HepG2 (cell line): ENCODE data around the gene GRIN3B. TPM values are rescaled to one million over a fixed set of nuclear protein-coding genes. Genes with fewer than 3 reads are reported as not detected.

Experiments
- ARID3A ChIP-seq: IDR thresholded peaks from 2 replicates; pipeline ENCODE4 v1.6.1; 2012; ENCODE audit warnings: low read depth, low read length, improper control_type of control experiment
- ATF3 ChIP-seq: sonication (generic); formaldehyde crosslinking; IDR thresholded peaks from 2 replicates; pipeline ENCODE4 v1.4.0; 2020; ENCODE audit warnings: missing genetic modification reagents
- DPF2 ChIP-seq: sonication (generic); formaldehyde crosslinking; IDR thresholded peaks from 2 replicates; pipeline ENCODE4 v1.4.0; 2020; ENCODE audit warnings: mild to moderate bottlenecking, low read depth, missing genetic modification reagents, borderline replicate concordance
- E2F1 ChIP-seq: sonication (generic); formaldehyde crosslinking; IDR thresholded peaks from 2 replicates; pipeline ENCODE4 v1.5.0; 2020; ENCODE audit warnings: missing genetic modification reagents
- FOXK2 ChIP-seq: fragments of 450-650 bp; IDR thresholded peaks from 2 replicates; pipeline ENCODE4 v1.6.1; 2016
- GATAD1 ChIP-seq: IDR thresholded peaks from 2 replicates; pipeline ENCODE4 v1.6.1; 2016; ENCODE audit warnings: missing genetic modification reagents, missing compliant biosample characterization
- KLF9 ChIP-seq: IDR thresholded peaks from 2 replicates; pipeline ENCODE4 v1.6.1; 2016; ENCODE audit warnings: low read depth
- NFAT5 ChIP-seq: sonication (generic); formaldehyde crosslinking; IDR thresholded peaks from 2 replicates; pipeline ENCODE4 v1.4.0; 2020; ENCODE audit warnings: missing genetic modification reagents
- NFRKB ChIP-seq: fragments of 450-650 bp; IDR thresholded peaks from 2 replicates; pipeline ENCODE4 v1.6.1; 2017
- RFX3 ChIP-seq: IDR thresholded peaks from 2 replicates; pipeline ENCODE4 v1.6.1; 2016; ENCODE audit warnings: missing biosample characterization, missing genetic modification reagents
- RXRA ChIP-seq: sonication (generic); formaldehyde crosslinking; IDR thresholded peaks from 2 replicates; pipeline ENCODE4 v1.5.1; 2020; ENCODE audit warnings: missing genetic modification reagents
- SALL2 ChIP-seq: sonication (generic); formaldehyde crosslinking; IDR thresholded peaks from 2 replicates; pipeline ENCODE4 v1.8.1; 2023; ENCODE audit warnings: mild to moderate bottlenecking, missing genetic modification reagents, inconsistent platforms
- SATB2 ChIP-seq: sonication (generic); formaldehyde crosslinking; IDR thresholded peaks from 2 replicates; pipeline ENCODE4 v1.5.0; 2020; ENCODE audit warnings: missing genetic modification reagents
- SIN3A ChIP-seq: IDR thresholded peaks from 2 replicates; pipeline ENCODE4 v1.6.1; 2011; ENCODE audit warnings: low read depth, mild to moderate bottlenecking, control low read depth, low read length, borderline replicate concordance
- ZKSCAN5 ChIP-seq: sonication (generic); formaldehyde crosslinking; IDR thresholded peaks from 2 replicates; pipeline ENCODE4 v1.5.1; 2020; ENCODE audit warnings: mild to moderate bottlenecking, missing genetic modification reagents
- ZNF143 ChIP-seq: sonication (generic); formaldehyde crosslinking; IDR thresholded peaks from 2 replicates; pipeline ENCODE4 v1.4.0; 2020; ENCODE audit warnings: missing genetic modification reagents
- ZNF160 ChIP-seq: sonication (generic); formaldehyde crosslinking; IDR thresholded peaks from 2 replicates; pipeline ENCODE4 v1.8.0; 2022; ENCODE audit warnings: mild to moderate bottlenecking, inconsistent platforms, missing genetic modification reagents
- ZNF234 ChIP-seq: sonication (generic); formaldehyde crosslinking; conservative IDR thresholded peaks from 2 replicates; pipeline ENCODE4 v1.5.1; 2020; ENCODE audit warnings: mild to moderate bottlenecking, missing genetic modification reagents
- ZNF337 ChIP-seq: sonication (generic); formaldehyde crosslinking; IDR thresholded peaks from 2 replicates; pipeline ENCODE4 v1.5.1; 2020; ENCODE audit warnings: missing genetic modification reagents, low read depth, mild to moderate bottlenecking, borderline replicate concordance
- ZNF367 ChIP-seq: sonication (generic); formaldehyde crosslinking; IDR thresholded peaks from 2 replicates; pipeline ENCODE4 v1.4.0; 2020; ENCODE audit warnings: missing genetic modification reagents, borderline replicate concordance
- ZNF850 ChIP-seq: sonication (generic); formaldehyde crosslinking; conservative IDR thresholded peaks from 2 replicates; pipeline ENCODE4 v1.9.0; 2021; ENCODE audit warnings: mild to moderate bottlenecking, missing genetic modification reagents
- ZSCAN22 ChIP-seq: sonication (generic); formaldehyde crosslinking; IDR thresholded peaks from 2 replicates; pipeline ENCODE4 v1.4.0; 2020; ENCODE audit warnings: mild to moderate bottlenecking, missing genetic modification reagents
- polyA plus RNA-seq, 8 experiments: library from polyadenylated mRNA; depleted of rRNA in 3 of 8; stranded (reverse) in 7 of 8; unstranded in 1 of 8; fragments of >200 nt; fragmentation: Illumina TruSeq in 4 of 8; extraction: Trizol in 4 of 8; gene quantifications; 2 replicates each; pipeline versions ENCODE4 v1.2.1 to v1.2.3, GENCODE V29; 2011 to 2016; ENCODE audit warnings: low read depth in 4 of 8, missing spikeins in 1 of 8, mixed read lengths in 1 of 8; ENCODE audit not compliant: insufficient read depth in 1 of 8
- total RNA-seq, 5 experiments: library from RNA; depleted of rRNA; stranded (reverse); fragments of >200 nt; fragmentation: Illumina TruSeq; extraction: Trizol; gene quantifications; 2 replicates each; pipeline ENCODE4 v1.2.3, GENCODE V29; 2016; ENCODE audit warnings: low read depth in 1 of 5

GRIN3B gene
- total and polyA plus RNA-seq, 2 of the 13 experiments (the other 11 are each of a cell fraction or from before 2014, with no cell fraction given), result 0.07 to 0.20 TPM

GRCh38 chr19:1026783-1027649 is 26.8 kb downstream of the GRIN3B start (continued):
- TF ChIP-seq RFX3 (CRISPR knock-in tag) (no peak), ZNF160 (CRISPR knock-in tag) (peak; percentile 19; the same call in 1 of the 2 replicates), ZKSCAN5 (no peak), ZNF337 (CRISPR knock-in tag) (no peak), ZNF234 (CRISPR knock-in tag) (no peak), ZNF367 (CRISPR knock-in tag) (no peak), RXRA (CRISPR knock-in tag) (0 out of 2 replicates have a peak, but pooled peaks have one; percentile 9), SIN3A (0 out of 2 replicates have a peak, but pooled peaks have one; percentile 28), ATF3 (CRISPR knock-in tag) (0 out of 2 replicates have a peak, but pooled peaks have one; percentile 5), ZNF850 (CRISPR knock-in tag) (no peak), SATB2 (CRISPR knock-in tag) (0 out of 2 replicates have a peak, but pooled peaks have one; percentile 67), SALL2 (CRISPR knock-in tag) (0 out of 2 replicates have a peak, but pooled peaks have one; percentile 30), GATAD1 (CRISPR knock-in tag) (no peak), ZSCAN22 (CRISPR knock-in tag) (no peak), NFRKB (no peak), ZNF143 (CRISPR knock-in tag) (no peak), KLF9 (CRISPR knock-in tag) (no peak), ARID3A (no peak), DPF2 (no peak), NFAT5 (CRISPR knock-in tag) (0 out of 2 replicates have a peak, but pooled peaks have one; percentile 52), FOXK2 (no peak), E2F1 (0 out of 2 replicates have a peak, but pooled peaks have one; percentile 32)
